K562 (cell line): Measurements from ENCODE around the gene LTBP1. TPM values are rescaled to one million over a fixed set of nuclear protein-coding genes. Genes with fewer than 3 reads are reported as not detected.

Experiments used
- CBFA2T2 ChIP-seq: fragments of 450-650 bp; conservative IDR thresholded peaks from 2 replicates; pipeline ENCODE4 v1.6.1; 2017; ENCODE audit warnings: mild to moderate bottlenecking
- DPF2 ChIP-seq: fragments of 450-650 bp; IDR thresholded peaks from 2 replicates; pipeline ENCODE4 v1.6.1; 2016
- HDAC2 ChIP-seq: fragments of 450-650 bp; IDR thresholded peaks from 2 replicates; pipeline ENCODE4 v1.6.1; 2016; ENCODE audit warnings: mild to moderate bottlenecking
- LEF1 ChIP-seq: fragments of 450-650 bp; IDR thresholded peaks from 2 replicates; pipeline ENCODE4 v1.6.1; 2016; ENCODE audit warnings: mild to moderate bottlenecking
- MAFK ChIP-seq: IDR thresholded peaks from 2 replicates; pipeline ENCODE4 v1.6.1; 2011; ENCODE audit warnings: low read length, improper control_type of control experiment
- MEIS2 ChIP-seq: fragments of 450-650 bp; IDR thresholded peaks from 2 replicates; pipeline ENCODE4 v1.6.1; 2014; ENCODE audit warnings: mild to moderate bottlenecking; ENCODE audit not compliant: partially characterized antibody
- MGA ChIP-seq: fragments of 450-650 bp; IDR thresholded peaks from 2 replicates; pipeline ENCODE4 v1.6.1; 2016; ENCODE audit warnings: mild to moderate bottlenecking, moderate library complexity
- NFRKB ChIP-seq: fragments of 450-650 bp; IDR thresholded peaks from 2 replicates; pipeline ENCODE4 v1.6.1; 2016; ENCODE audit warnings: low read depth
- PTBP1 ChIP-seq: fragments of 200-400 bp; formaldehyde crosslinking; IDR thresholded peaks from 2 replicates; pipeline ENCODE4 v1.6.1; 2017; ENCODE audit warnings: low read depth, low read length
- SMAD1 ChIP-seq: fragments of 150-350 bp; IDR thresholded peaks from 2 replicates; pipeline ENCODE4 v1.6.1; 2014; ENCODE audit warnings: low read length, low read depth; ENCODE audit not compliant: partially characterized antibody
- SMARCA4 ChIP-seq: fragments of 450-650 bp; IDR thresholded peaks from 2 replicates; pipeline ENCODE4 v1.6.1; 2016
- SMARCB1 ChIP-seq: IDR thresholded peaks from 2 replicates; pipeline ENCODE4 v1.6.1; 2011; ENCODE audit warnings: improper control_type of control experiment, low read depth; ENCODE audit not compliant: insufficient read length
- SREBF1 ChIP-seq: fragments of 150-350 bp; IDR thresholded peaks from 2 replicates; pipeline ENCODE4 v1.6.1; 2014; ENCODE audit warnings: antibody characterized with exemption, low read depth, low read length, borderline replicate concordance
- TCF15 ChIP-seq: fragments of 250-450 bp; sonication (Bioruptor Pico); IDR thresholded peaks from 2 replicates; pipeline ENCODE4 v1.8.0; 2022; ENCODE audit warnings: moderate library complexity, mild to moderate bottlenecking, inconsistent platforms
- ZBTB43 ChIP-seq: sonication (generic); formaldehyde crosslinking; IDR thresholded peaks from 2 replicates; pipeline ENCODE4 v1.8.0; 2023; ENCODE audit warnings: mild to moderate bottlenecking, missing genetic modification reagents
- ZNF639 ChIP-seq, 2 experiments: fragments of 200-800 bp in 1 of 2; sonication (Bioruptor generic) in 1 of 2; sonication (generic) in 1 of 2; formaldehyde crosslinking in 1 of 2; IDR thresholded peaks in 1 of 2; conservative IDR thresholded peaks in 1 of 2; 2 replicates each; pipeline versions ENCODE4 v1.5.0 to v1.6.1; 2016 to 2020; ENCODE audit warnings: missing compliant biosample characterization in 1 of 2, missing genetic modification characterization in 1 of 2, missing genetic modification reagents in 1 of 2
- polyA plus RNA-seq, 8 experiments: library from polyadenylated mRNA; depleted of rRNA in 4 of 8; stranded (reverse) in 5 of 8; unstranded in 3 of 8; fragments of >200 nt; fragmentation: Nextera tagmentation in 2 of 8; fragmentation: Illumina TruSeq in 1 of 8; extraction: Ambion mirVana in 2 of 8; extraction: Trizol in 1 of 8; gene quantifications; 2 replicates each; pipeline versions ENCODE4 v1.2.1 to v1.2.3, GENCODE V29; 2011 to 2014; ENCODE audit warnings: inconsistent platforms in 1 of 8, missing spikeins in 1 of 8
- total RNA-seq, 7 experiments: library from RNA; depleted of rRNA in 6 of 7; stranded (reverse); fragments of >200 nt in 6 of 7; fragmentation: Illumina TruSeq in 2 of 7; extraction: Trizol in 2 of 7; gene quantifications; 2 replicates each; pipeline versions ENCODE4 v1.2.1 to v1.2.3, GENCODE V29; 2011 to 2021; ENCODE audit warnings: low replicate concordance in 1 of 7

The LTBP1 gene
- total and polyA plus RNA-seq, 9 of the 15 experiments (the other 6 are each of a cell fraction or from before 2014, with no cell fraction given) = 3.6 to 16.4 (median 8.5) TPM

- TF ChIP-seq MAFK = no peak
- no peak for TF ChIP-seq SREBF1
- TF ChIP-seq TCF15 (CRISPR knock-in tag) = no peak
- TF ChIP-seq MGA = no peak
- no peak for TF ChIP-seq ZNF639 (CRISPR knock-in tag; conservative IDR thresholded peaks at IDR 0.05 in 1 of 2, IDR thresholded peaks at IDR 0.05 in 1 of 2)
- TF ChIP-seq SMAD1 = no peak
- peak; percentile 61 for TF ChIP-seq MEIS2
- no peak for TF ChIP-seq LEF1
- TF ChIP-seq CBFA2T2 = peak; percentile 39
- TF ChIP-seq DPF2 = peak; percentile 61
- no peak for TF ChIP-seq NFRKB
- TF ChIP-seq ZBTB43 (CRISPR knock-in tag) = no peak
- no peak for TF ChIP-seq PTBP1
- TF ChIP-seq SMARCB1 = no peak
- 0 out of 2 replicates have a peak, but pooled peaks have one; percentile 28 for TF ChIP-seq SMARCA4
- TF ChIP-seq HDAC2 = no peak
Measured at GRCh38 chr2:33141476-33141875, 194.7 kb downstream of the LTBP1 start (continued).
